Nephron (organoid): ENCODE data around the gene LMX1A.
A peak's percentile ranks its signal among the peaks of the same experiment; 100 is the strongest.

Experiments used
- H3K27ac Mint-ChIP-seq, 3 experiments: 2 replicates each; pipeline ENCODE4 v1.8.0; 2020; ENCODE audit warnings: mixed read lengths in 3 of 3, mild to moderate bottlenecking in 2 of 3, moderate library complexity in 1 of 3
- H3K27me3 Mint-ChIP-seq: 2 replicates; pipeline ENCODE4 v1.8.0; 2021; ENCODE audit warnings: low read depth, mild to moderate bottlenecking, moderate library complexity, mixed read lengths
- H3K36me3 Mint-ChIP-seq: 2 replicates; pipeline ENCODE4 v1.8.0; 2020; ENCODE audit warnings: low read depth, mixed read lengths
- H3K4me1 Mint-ChIP-seq: 2 replicates; pipeline ENCODE4 v1.8.0; 2020; ENCODE audit warnings: mixed read lengths
- H3K4me3 Mint-ChIP-seq, 3 experiments: 2 replicates each; pipeline ENCODE4 v1.8.0; 2020; ENCODE audit warnings: mild to moderate bottlenecking in 3 of 3, mixed read lengths in 3 of 3, moderate library complexity in 2 of 3
- H3K9me3 Mint-ChIP-seq: 2 replicates; pipeline ENCODE4 v1.8.0; 2020; ENCODE audit warnings: mixed read lengths
- TF ChIP-seq, protein P1 (sequence below), 3 experiments: fragments of 200-600 bp; sonication (generic); IDR thresholded peaks; one replicate each; pipeline ENCODE4 v1.5.0; 2021; ENCODE audit warnings: antibody characterized with exemption in 3 of 3; ENCODE audit not compliant: unreplicated experiment in 3 of 3

The LMX1A gene

DNA sequence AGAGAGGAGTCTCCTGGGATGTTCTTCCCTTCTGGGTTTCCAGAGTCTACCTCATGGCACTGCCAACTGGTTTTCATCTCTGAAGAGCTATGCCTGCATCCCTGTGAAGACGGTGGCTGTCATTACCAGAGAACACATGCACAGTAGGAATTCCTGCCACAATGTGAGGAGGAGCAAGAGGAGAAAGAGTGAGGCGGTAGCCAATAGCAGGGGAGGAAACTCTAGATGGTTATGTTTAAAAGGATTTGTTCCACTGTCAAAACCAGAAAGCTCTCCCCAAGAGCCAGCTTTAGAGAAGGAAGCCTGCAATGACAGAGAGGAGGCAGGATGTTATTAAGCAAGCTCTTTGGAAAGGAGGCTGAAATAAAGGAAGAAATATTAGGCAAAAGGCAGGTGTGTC lies 12.3 kb downstream of the LMX1A start:
- H3K36me3 Mint-ChIP-seq = no peaks in the 10 kb centered on the region
- TF ChIP-seq, protein P1, sequence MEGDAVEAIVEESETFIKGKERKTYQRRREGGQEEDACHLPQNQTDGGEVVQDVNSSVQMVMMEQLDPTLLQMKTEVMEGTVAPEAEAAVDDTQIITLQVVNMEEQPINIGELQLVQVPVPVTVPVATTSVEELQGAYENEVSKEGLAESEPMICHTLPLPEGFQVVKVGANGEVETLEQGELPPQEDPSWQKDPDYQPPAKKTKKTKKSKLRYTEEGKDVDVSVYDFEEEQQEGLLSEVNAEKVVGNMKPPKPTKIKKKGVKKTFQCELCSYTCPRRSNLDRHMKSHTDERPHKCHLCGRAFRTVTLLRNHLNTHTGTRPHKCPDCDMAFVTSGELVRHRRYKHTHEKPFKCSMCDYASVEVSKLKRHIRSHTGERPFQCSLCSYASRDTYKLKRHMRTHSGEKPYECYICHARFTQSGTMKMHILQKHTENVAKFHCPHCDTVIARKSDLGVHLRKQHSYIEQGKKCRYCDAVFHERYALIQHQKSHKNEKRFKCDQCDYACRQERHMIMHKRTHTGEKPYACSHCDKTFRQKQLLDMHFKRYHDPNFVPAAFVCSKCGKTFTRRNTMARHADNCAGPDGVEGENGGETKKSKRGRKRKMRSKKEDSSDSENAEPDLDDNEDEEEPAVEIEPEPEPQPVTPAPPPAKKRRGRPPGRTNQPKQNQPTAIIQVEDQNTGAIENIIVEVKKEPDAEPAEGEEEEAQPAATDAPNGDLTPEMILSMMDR (IDR thresholded peaks at IDR 0.05; ENCODE audit: unreplicated experiment in 3 of 3) = no peak
- H3K4me3 Mint-ChIP-seq = no peak overlapping the region
- no peak overlapping the region for H3K27ac Mint-ChIP-seq
- H3K4me1 Mint-ChIP-seq = peaks cover 26% of the 10 kb centered on the region
- peaks cover 82% of the 10 kb centered on the region for H3K27me3 Mint-ChIP-seq
- H3K9me3 Mint-ChIP-seq = no peaks in the 10 kb centered on the region

DNA sequence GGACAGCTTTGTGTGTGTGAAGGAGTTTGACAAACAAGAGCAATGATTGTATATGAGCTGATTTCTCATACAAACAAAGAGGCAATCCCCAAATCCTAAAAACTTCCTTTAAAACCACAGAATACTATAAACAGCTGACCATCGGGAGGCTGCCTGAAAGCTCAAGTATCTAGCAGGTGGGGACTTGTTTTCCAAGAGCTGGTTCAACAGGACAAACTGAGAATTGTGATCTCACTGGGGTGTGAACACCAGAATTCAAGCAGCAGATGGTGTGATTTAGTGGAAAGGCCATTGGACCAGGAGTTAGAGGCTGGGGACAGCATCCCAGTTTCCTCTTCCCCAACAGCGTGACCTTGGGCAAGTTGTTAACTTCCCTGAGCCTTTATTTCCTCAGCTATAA lies 13.9 kb downstream of the LMX1A start:
- no peaks in the 10 kb centered on the region for H3K9me3 Mint-ChIP-seq
- peaks cover 26% of the 10 kb centered on the region for H3K4me1 Mint-ChIP-seq
- H3K27ac Mint-ChIP-seq = peak overlapping the region; percentile 16 to 23 (median 20)
- TF ChIP-seq, protein P1 (IDR thresholded peaks at IDR 0.05; ENCODE audit: unreplicated experiment in 3 of 3) = no peak
- no peak overlapping the region for H3K4me3 Mint-ChIP-seq
- no peaks in the 10 kb centered on the region for H3K36me3 Mint-ChIP-seq
- peaks cover 66% of the 10 kb centered on the region for H3K27me3 Mint-ChIP-seq

DNA sequence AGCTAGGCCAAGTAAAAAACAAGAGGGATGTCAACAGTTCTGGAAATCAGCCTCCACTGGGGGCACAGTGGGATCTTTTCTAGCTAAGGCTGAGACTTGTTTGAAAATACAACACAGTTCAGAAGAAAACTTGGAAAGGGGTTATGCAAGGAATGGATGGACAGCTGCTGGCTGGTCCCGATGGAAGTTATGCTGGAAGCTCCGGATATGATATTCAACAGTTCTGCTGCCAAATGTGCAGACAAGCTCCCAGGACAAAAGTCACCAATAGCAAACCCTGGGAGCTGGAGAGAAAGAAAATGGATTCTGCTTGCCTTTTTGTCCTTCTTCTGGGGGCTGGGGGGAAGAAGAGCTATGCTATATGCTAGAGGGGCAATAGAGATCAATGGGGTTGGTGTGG lies 14.3 kb downstream of the LMX1A start:
- Mint-ChIP-seq H3K4me3 (no peak overlapping the region), H3K4me1 (peaks cover 26% of the 10 kb centered on the region), H3K9me3 (no peaks in the 10 kb centered on the region), H3K27ac (peak overlapping the region; percentile 16 to 23 (median 20)), H3K27me3 (peaks cover 62% of the 10 kb centered on the region), H3K36me3 (no peaks in the 10 kb centered on the region)
- TF ChIP-seq, protein P1 (IDR thresholded peaks at IDR 0.05; ENCODE audit: unreplicated experiment in 3 of 3) = no peak

DNA sequence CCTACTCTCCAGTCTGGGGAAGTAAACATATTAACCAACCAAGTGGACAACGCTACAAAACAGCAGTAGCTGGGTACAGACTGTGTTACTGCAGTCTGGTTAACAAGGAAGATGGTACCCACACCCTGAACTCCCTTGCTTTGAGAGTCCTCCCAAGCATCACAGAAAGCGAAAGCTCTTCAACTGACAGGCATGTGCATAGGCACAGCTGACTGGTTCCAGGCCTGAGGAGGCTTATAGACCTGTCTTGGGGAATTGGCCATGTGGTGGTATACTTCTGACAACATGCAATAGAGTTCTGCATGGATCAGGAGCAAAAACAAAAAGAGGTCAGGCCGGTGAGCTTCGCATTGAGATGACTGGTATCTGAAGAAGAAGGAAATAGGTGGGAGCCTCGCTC lies 17.4 kb downstream of the LMX1A start:
- Mint-ChIP-seq H3K27me3 (peaks cover 32% of the 10 kb centered on the region), H3K4me1 (peaks cover 17% of the 10 kb centered on the region), H3K27ac (no peak overlapping the region), H3K36me3 (no peaks in the 10 kb centered on the region), H3K4me3 (no peak overlapping the region), H3K9me3 (no peaks in the 10 kb centered on the region)
- TF ChIP-seq, protein P1 (IDR thresholded peaks at IDR 0.05; ENCODE audit: unreplicated experiment in 3 of 3) = no peak

DNA sequence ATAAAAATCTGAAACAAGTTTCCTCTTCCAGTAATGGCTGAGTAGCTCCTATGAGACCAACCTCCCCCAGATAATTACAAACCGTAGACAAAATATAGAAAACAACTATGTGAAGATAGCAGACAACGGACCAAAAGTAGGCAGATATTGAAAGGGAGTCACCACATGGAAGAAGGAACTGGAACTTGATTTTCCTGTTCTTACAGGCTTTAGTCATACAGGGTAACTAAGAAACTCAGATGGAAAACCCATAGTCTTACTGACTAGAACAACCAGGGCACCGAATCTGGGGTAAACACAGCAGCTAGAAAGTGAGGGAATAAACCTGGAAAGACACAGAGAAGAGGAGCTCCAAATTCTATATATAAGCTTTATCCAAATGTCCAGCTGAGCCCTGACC lies 26.0 kb downstream of the LMX1A start:
- Mint-ChIP-seq H3K4me1 (no peaks in the 10 kb centered on the region), H3K27ac (no peak overlapping the region), H3K27me3 (peaks cover 15% of the 10 kb centered on the region), H3K36me3 (no peaks in the 10 kb centered on the region), H3K9me3 (no peaks in the 10 kb centered on the region), H3K4me3 (no peak overlapping the region)
- TF ChIP-seq, protein P1 (IDR thresholded peaks at IDR 0.05; ENCODE audit: unreplicated experiment in 3 of 3) = no peak

DNA sequence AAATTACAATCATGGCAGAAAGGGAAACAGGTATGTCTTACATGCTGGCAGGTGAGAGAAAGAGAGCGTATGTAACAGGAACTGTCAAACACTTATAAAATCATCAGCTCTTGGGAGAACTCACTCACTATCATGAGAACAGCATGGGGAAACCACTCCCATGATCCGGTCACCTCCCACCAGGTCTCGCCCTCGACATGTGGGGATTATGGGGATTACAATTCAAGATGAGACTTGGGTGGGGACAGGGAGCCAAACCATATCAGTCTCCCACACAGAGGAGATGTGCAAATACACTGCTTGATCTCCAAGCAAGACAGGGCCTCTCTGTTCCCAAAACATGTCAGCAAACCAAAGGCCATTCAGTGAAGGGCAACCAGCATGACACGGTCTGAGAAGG lies 27.4 kb downstream of the LMX1A start:
- Mint-ChIP-seq H3K4me1 (no peaks in the 10 kb centered on the region), H3K27ac (no peak overlapping the region), H3K9me3 (no peaks in the 10 kb centered on the region), H3K36me3 (no peaks in the 10 kb centered on the region), H3K4me3 (no peak overlapping the region), H3K27me3 (peaks cover 19% of the 10 kb centered on the region)
- TF ChIP-seq, protein P1 (IDR thresholded peaks at IDR 0.05; ENCODE audit: unreplicated experiment in 3 of 3) = no peak
